HEK293T (cell line): Measurements from ENCODE around the gene MAPK8IP3.

Experiments used
- CTCF ChIA-PET: fragments of 350-600 bp; formaldehyde crosslinking; extraction: SDS; loops from one replicate; lab custom pipeline; 2021; ENCODE audit warnings: antibody characterized with exemption, inconsistent platforms; lab: Yijun Ruan, JAX
- POLR2A ChIA-PET: fragments of 350-600 bp; formaldehyde crosslinking; extraction: SDS; loops from one replicate; lab custom pipeline; 2020; ENCODE audit warnings: antibody characterized with exemption, inconsistent platforms; lab: Yijun Ruan, JAX
- DNase-seq: peaks from one replicate; pipeline ENCODE4 v3.0.0; 2012; ENCODE audit warnings: mixed read lengths; ENCODE audit errors: extremely low spot score
- ARNT ChIP-seq: fragments of 450-650 bp; IDR thresholded peaks from 2 replicates; pipeline ENCODE4 v1.6.1; 2017; ENCODE audit warnings: mild to moderate bottlenecking
- BHLHE40 ChIP-seq: fragments of 450-650 bp; IDR thresholded peaks from 2 replicates; pipeline ENCODE4 v1.6.1; 2016; ENCODE audit warnings: mild to moderate bottlenecking, moderate library complexity, borderline replicate concordance
- CTBP1 ChIP-seq: fragments of 450-650 bp; IDR thresholded peaks from 2 replicates; pipeline ENCODE4 v1.6.1; 2016; ENCODE audit warnings: borderline replicate concordance
- ELF4 ChIP-seq: fragments of 450-650 bp; IDR thresholded peaks from 2 replicates; pipeline ENCODE4 v1.6.1; 2017; ENCODE audit warnings: antibody characterized with exemption
- FOXA1 ChIP-seq: fragments of 450-650 bp; IDR thresholded peaks from 2 replicates; pipeline ENCODE4 v1.6.1; 2016; ENCODE audit warnings: mild to moderate bottlenecking
- FOXK2 ChIP-seq: fragments of 450-650 bp; IDR thresholded peaks from 2 replicates; pipeline ENCODE4 v1.6.1; 2016; ENCODE audit warnings: mild to moderate bottlenecking
- FOXM1 ChIP-seq: fragments of 450-650 bp; IDR thresholded peaks from 2 replicates; pipeline ENCODE4 v1.6.1; 2017; ENCODE audit warnings: mild to moderate bottlenecking, borderline replicate concordance
- HDGF ChIP-seq: fragments of 450-650 bp; IDR thresholded peaks from 2 replicates; pipeline ENCODE4 v1.6.1; 2017; ENCODE audit warnings: antibody characterized with exemption, borderline replicate concordance
- L3MBTL2 ChIP-seq: fragments of 450-650 bp; conservative IDR thresholded peaks from 2 replicates; pipeline ENCODE4 v1.6.1; 2016; ENCODE audit warnings: mild to moderate bottlenecking
- LEF1 ChIP-seq: fragments of 450-650 bp; IDR thresholded peaks from 2 replicates; pipeline ENCODE4 v1.6.1; 2017; ENCODE audit warnings: mild to moderate bottlenecking, borderline replicate concordance
- NFRKB ChIP-seq: fragments of 450-650 bp; IDR thresholded peaks from 2 replicates; pipeline ENCODE4 v1.6.1; 2016; ENCODE audit warnings: mild to moderate bottlenecking, moderate library complexity
- PKNOX1 ChIP-seq: fragments of 450-650 bp; IDR thresholded peaks from 2 replicates; pipeline ENCODE4 v1.6.1; 2016
- SP1 ChIP-seq: fragments of 450-650 bp; IDR thresholded peaks from 2 replicates; pipeline ENCODE4 v1.6.1; 2017
- SUZ12 ChIP-seq: fragments of 450-650 bp; IDR thresholded peaks from 2 replicates; pipeline ENCODE4 v1.6.1; 2016; ENCODE audit warnings: mild to moderate bottlenecking
- TARDBP ChIP-seq: fragments of 450-650 bp; IDR thresholded peaks from 2 replicates; pipeline ENCODE4 v1.6.1; 2016
- ZNF384 ChIP-seq: fragments of 450-650 bp; IDR thresholded peaks from 2 replicates; pipeline ENCODE4 v1.6.1; 2016

Gene MAPK8IP3

GRCh38 chr16:1761751-1762150 is 55.8 kb downstream of the MAPK8IP3 start:
- CTCF ChIA-PET = no interaction called here
- POLR2A ChIA-PET = no interaction called here
- DNase-seq = no peak
- no peak for TF ChIP-seq L3MBTL2
- TF ChIP-seq LEF1 = no peak
- TF ChIP-seq NFRKB = no peak
- TF ChIP-seq CTBP1 = no peak
- no peak for TF ChIP-seq ELF4
- no peak for TF ChIP-seq PKNOX1
- TF ChIP-seq TARDBP = no peak
- TF ChIP-seq ZNF384 = no peak
- TF ChIP-seq FOXA1 = no peak
- no peak for TF ChIP-seq ARNT
- TF ChIP-seq FOXK2 = no peak
- TF ChIP-seq BHLHE40 = no peak
- TF ChIP-seq FOXM1 = no peak
- no peak for TF ChIP-seq SUZ12
- no peak for TF ChIP-seq SP1
- no peak for TF ChIP-seq HDGF

- ChIA-PET CTCF (interaction anchor here (0.7 kb wide), 1 partner anchor 84 kb away, joined by 4 read pairs; the partner anchor contains the start of gene JPT2), POLR2A (no interaction called here)
- TF ChIP-seq ARNT (no peak), HDGF (no peak), LEF1 (no peak), SUZ12 (no peak), FOXK2 (no peak), BHLHE40 (no peak), FOXA1 (no peak), NFRKB (no peak), TARDBP (no peak), SP1 (no peak), ZNF384 (no peak), ELF4 (no peak), PKNOX1 (no peak), L3MBTL2 (no peak), CTBP1 (no peak)
- DNase-seq = no peak
These were observed 56.3 kb downstream of the MAPK8IP3 start for GRCh38 chr16:1762196-1762878.

GRCh38 chr16:1762879-1763520 is 57.0 kb downstream of the MAPK8IP3 start:
- CTCF ChIA-PET = interaction anchor here (0.7 kb wide), 1 partner anchor 85 kb away, joined by 4 read pairs; the partner anchor contains the start of gene JPT2
- DNase-seq = no peak
- POLR2A ChIA-PET = no interaction called here
- TF ChIP-seq L3MBTL2 (no peak), ZNF384 (no peak), PKNOX1 (no peak), HDGF (no peak), CTBP1 (no peak), ARNT (no peak), FOXM1 (no peak), LEF1 (no peak), FOXK2 (no peak), BHLHE40 (no peak), ELF4 (no peak), FOXA1 (no peak), SUZ12 (no peak)

GRCh38 chr16:1763521-1764511 is 57.8 kb downstream of the MAPK8IP3 start:
- TF ChIP-seq PKNOX1 (no peak), HDGF (no peak), SP1 (no peak), FOXA1 (no peak), ELF4 (no peak), ARNT (no peak), FOXM1 (no peak), SUZ12 (no peak), CTBP1 (no peak), NFRKB (no peak), ZNF384 (no peak), L3MBTL2 (no peak), LEF1 (no peak), TARDBP (no peak), FOXK2 (no peak)
- ChIA-PET CTCF (no interaction called here), POLR2A (interaction anchor here (1.2 to 1.5 kb wide), 2 partner anchors 9 to 86 kb away, joined by 5 read pairs; partner anchors contain the start of genes EME2, JPT2 and MRPS34)
- peak; percentile 40 for DNase-seq
